H1 (cell line): ENCODE results near the gene ATAD5. TPM values are rescaled to one million over a fixed set of nuclear protein-coding genes. Genes with fewer than 3 reads are reported as not detected.

ENCODE experiments used
- ATF2 ChIP-seq: IDR thresholded peaks from 2 replicates; pipeline ENCODE4 v1.6.1; 2012; ENCODE audit warnings: low read length, inconsistent platforms
- CBX5 ChIP-seq: fragments of 300-800, 300-1000 bp; sonication (generic); IDR thresholded peaks from 2 replicates; pipeline ENCODE4 v1.7.1; 2016; ENCODE audit warnings: antibody characterized with exemption, low read length, low read depth
- MAFK ChIP-seq: IDR thresholded peaks from 2 replicates; pipeline ENCODE4 v1.6.1; 2012; ENCODE audit warnings: low read depth, mild to moderate bottlenecking, improper control_type of control experiment, low read length
- USF2 ChIP-seq: IDR thresholded peaks from 2 replicates; pipeline ENCODE4 v1.6.1; 2011; ENCODE audit warnings: low read length, improper control_type of control experiment
- YY1 ChIP-seq: IDR thresholded peaks from 2 replicates; pipeline ENCODE4 v1.6.1; 2011; ENCODE audit warnings: low read depth, mild to moderate bottlenecking, low read length
- ZNF274 ChIP-seq: IDR thresholded peaks from 2 replicates; pipeline ENCODE4 v1.7.0; 2012; ENCODE audit warnings: low read length, borderline replicate concordance; ENCODE audit errors: extremely low read depth
- polyA plus RNA-seq, 7 experiments: library from polyadenylated mRNA; depleted of rRNA in 3 of 7; stranded (reverse) in 5 of 7; unstranded in 2 of 7; fragments of >200 nt in 5 of 7; fragments of 200-250 nt in 2 of 7; gene quantifications; 1 replicate in 5 of 7; 2 replicates in 1 of 7; 4 replicates in 1 of 7; pipeline versions ENCODE4 v1.2.1 to v1.2.3, GENCODE V29; 2011 to 2013; ENCODE audit warnings: missing spikeins in 2 of 7, mixed read lengths in 2 of 7
- total RNA-seq: library from RNA; stranded (reverse); fragmentation: NEBNext Ultra II Directional; extraction: Animal tissue kit (Norgen Biotek cat#: 25700); gene quantifications from 2 replicates; pipeline ENCODE4 v1.2.1, GENCODE V29; 2021

ATAD5 gene
- total and polyA plus RNA-seq, 2 of the 8 experiments (the other 6 are each of a cell fraction or from before 2014, with no cell fraction given): 3.5 to 30.0 TPM

GRCh38 chr17:30906101-30906911 lies 74.5 kb downstream of the ATAD5 start, which contains the start of gene TEFM (continued):
- TF ChIP-seq USF2 (peak; percentile 57), MAFK (no peak; the same call in 1 of the 2 replicates), ZNF274 (no peak), YY1 (peak; percentile 88), ATF2 (0 out of 2 replicates have a peak, but pooled peaks have one; percentile 69), CBX5 (no peak)
